NCI-H2196 (cell line): ENCODE measurements around the gene C19orf25.
"Not testable (repeated sequence)": the region's sequence is repeated elsewhere in the genome, so short reads cannot be mapped to it uniquely, and the experiment has no call there.

Source experiments
- DNase-seq: peaks from one replicate; lab custom pipeline; 2025; ENCODE audit not compliant: unreplicated experiment; lab: John Stamatoyannopoulos, UW

Gene C19orf25

GRCh38 chr19:1449467-1450442 is 29.3 kb downstream of the C19orf25 start, which contains the start of gene APC2:
TSS of gene APC2 (plus strand) at chr19:1450121. CDS start at chr19:1453002, 2,881 bp downstream.
- peak; percentile 73 for DNase-seq

- no peak for DNase-seq
Observed at GRCh38 chr19:1447944-1448343, 31.1 kb downstream of the C19orf25 start.

- DNase-seq: no peak
Observed at GRCh38 chr19:1447504-1447903, 31.5 kb downstream of the C19orf25 start.

- DNase-seq: no peak
Observed at GRCh38 chr19:1446713-1447481, 32.1 kb downstream of the C19orf25 start.

- DNase-seq: peak; percentile 84
Observed at GRCh38 chr19:1445932-1446712, 32.9 kb downstream of the C19orf25 start.

GRCh38 chr19:1445185-1445931 is 33.7 kb downstream of the C19orf25 start:
- DNase-seq: peak; percentile 82

GRCh38 chr19:1441677-1442438 is 37.2 kb downstream of the C19orf25 start:
- no peak for DNase-seq

GRCh38 chr19:1441022-1441426 is 38.0 kb downstream of the C19orf25 start:
- no peak for DNase-seq

GRCh38 chr19:1440418-1440801 is 38.6 kb downstream of the C19orf25 start:
- no peak for DNase-seq

- not testable (repeated sequence) for DNase-seq
Observed at GRCh38 chr19:1439525-1440417, 39.2 kb downstream of the C19orf25 start.

GRCh38 chr19:1438933-1439354 is 40.1 kb downstream of the C19orf25 start:
- DNase-seq: no peak

GRCh38 chr19:1438035-1438932 is 40.7 kb downstream of the C19orf25 start, which contains the start of gene RPS15:
TSS of gene RPS15 (plus strand) at chr19:1438396. CDS start at chr19:1438426, 30 bp downstream.
- peak; percentile 97 for DNase-seq

GRCh38 chr19:1437609-1438008 is 41.4 kb downstream of the C19orf25 start:
- no peak for DNase-seq

GRCh38 chr19:1435378-1435989 is 43.5 kb downstream of the C19orf25 start:
- no peak for DNase-seq

- no peak for DNase-seq
Observed at GRCh38 chr19:1434577-1435060, 44.4 kb downstream of the C19orf25 start.

GRCh38 chr19:1434040-1434366 is 45.0 kb downstream of the C19orf25 start:
- no peak for DNase-seq
